T-helper 2 cell treated with Interferon-gamma antibody and Interleukin-4, amounts not matched to agents 5 μg/mL and 100 μg/mL, for 36 hours (primary cell): Measurements from ENCODE around the gene BUB1B.
"Not testable (repeated sequence)": the region's sequence is repeated elsewhere in the genome, so short reads cannot be mapped to it uniquely, and the experiment has no call there.

Experiments used
- DNase-seq: peaks from one replicate; pipeline ENCODE4 v3.0.0; 2021; ENCODE audit warnings: low spot score
- H3K27ac Mint-ChIP-seq: one replicate; pipeline ENCODE4 v1.8.0; 2021; ENCODE audit warnings: mild to moderate bottlenecking, mixed read lengths
- H3K27me3 Mint-ChIP-seq: one replicate; pipeline ENCODE4 v1.8.0; 2021; ENCODE audit warnings: low read depth, mixed read lengths
- H3K36me3 Mint-ChIP-seq: one replicate; pipeline ENCODE4 v1.8.0; 2021; ENCODE audit warnings: low read depth, mixed read lengths
- H3K4me1 Mint-ChIP-seq: one replicate; pipeline ENCODE4 v1.8.0; 2021; ENCODE audit warnings: low read depth, mixed read lengths
- H3K4me3 Mint-ChIP-seq: one replicate; pipeline ENCODE4 v1.8.0; 2022; ENCODE audit warnings: mild to moderate bottlenecking, moderate library complexity, mixed read lengths
- H3K9me3 Mint-ChIP-seq: one replicate; pipeline ENCODE4 v1.8.0; 2021; ENCODE audit warnings: mixed read lengths

BUB1B gene

DNA sequence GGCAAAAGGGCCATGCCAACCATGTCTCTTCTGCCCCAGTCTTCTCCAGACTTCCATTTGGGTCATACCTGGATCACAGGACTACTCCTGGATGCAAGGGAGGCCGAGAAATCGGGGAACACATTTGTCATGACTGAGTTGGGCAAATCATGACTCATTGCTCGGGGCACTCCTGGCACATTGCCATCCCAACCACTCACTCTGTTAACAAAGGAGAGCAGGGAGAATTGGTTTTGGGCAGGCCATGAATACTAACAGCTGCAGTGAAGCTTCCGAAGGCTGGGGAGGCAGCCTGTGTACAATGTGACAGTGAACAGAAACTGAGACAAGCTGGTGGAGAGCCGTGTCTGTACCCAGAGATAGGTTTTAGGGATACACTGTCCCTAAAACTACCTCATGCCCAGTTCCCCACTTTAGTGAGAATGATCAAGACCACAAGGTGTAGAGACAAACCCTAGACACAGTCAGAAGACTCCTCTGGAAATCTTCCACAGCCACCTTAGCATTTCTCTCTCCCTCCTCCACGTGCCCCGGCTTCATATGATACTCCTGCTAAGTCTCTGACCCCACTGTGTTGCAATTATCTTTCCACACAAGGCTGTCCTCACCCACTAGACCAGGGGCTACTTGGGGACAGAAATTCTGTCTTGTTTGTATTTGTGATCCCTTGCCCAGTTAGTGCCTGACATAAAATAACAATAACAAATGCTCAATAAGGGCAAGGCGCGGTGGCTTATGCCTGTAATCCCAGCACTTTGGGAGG, 10.5 kb upstream of the BUB1B start:
- no peaks in the 10 kb centered on the region for H3K36me3 Mint-ChIP-seq
- no peak overlapping the region for H3K27ac Mint-ChIP-seq
- peaks cover 8% of the 10 kb centered on the region for H3K27me3 Mint-ChIP-seq
- H3K4me3 Mint-ChIP-seq, result no peak overlapping the region
- no peaks in the 10 kb centered on the region for H3K4me1 Mint-ChIP-seq
- no peak for DNase-seq
- H3K9me3 Mint-ChIP-seq, result no peaks in the 10 kb centered on the region

DNA sequence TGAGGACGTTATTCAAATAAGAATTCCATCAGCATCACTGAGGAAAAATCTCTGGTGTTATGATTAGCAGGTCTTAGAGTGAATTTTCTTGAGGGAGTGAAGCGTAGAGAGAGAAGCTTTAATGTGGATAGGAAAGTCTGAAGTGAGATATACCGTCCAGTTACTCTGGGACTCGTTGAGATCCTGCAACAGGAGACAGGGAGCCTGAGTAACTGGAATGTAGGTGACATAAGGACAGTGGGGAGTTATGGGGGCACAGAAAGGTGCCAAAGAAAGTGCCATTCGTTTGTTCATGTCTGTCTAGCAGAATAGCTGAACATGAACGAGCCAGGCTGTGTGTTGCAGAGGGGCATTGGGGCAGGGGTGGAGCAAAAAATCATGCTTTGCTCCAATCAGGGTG, 9.4 kb upstream of the BUB1B start:
- DNase-seq, result no peak
- Mint-ChIP-seq H3K9me3 (no peaks in the 10 kb centered on the region), H3K4me3 (no peak overlapping the region), H3K27me3 (peaks cover 8% of the 10 kb centered on the region), H3K4me1 (no peaks in the 10 kb centered on the region), H3K27ac (no peak overlapping the region), H3K36me3 (no peaks in the 10 kb centered on the region)

DNA sequence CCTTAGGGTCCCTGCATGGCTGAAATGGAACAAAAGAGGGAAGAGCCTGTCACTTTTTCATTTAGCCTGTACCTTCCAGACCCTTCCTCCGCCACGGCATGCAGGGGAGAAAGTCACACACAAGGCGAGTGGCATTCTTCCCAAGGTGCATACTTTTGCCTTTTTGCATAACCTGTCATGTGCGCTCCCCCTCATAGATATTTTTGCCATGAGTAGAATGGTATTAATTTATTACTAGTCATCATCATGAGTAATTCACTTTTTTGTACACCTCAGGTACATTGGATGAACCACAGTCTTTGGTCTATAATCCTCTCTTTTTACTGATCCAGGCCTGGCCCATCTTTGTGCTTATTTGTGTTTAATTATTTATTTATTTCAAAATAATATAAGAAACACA, 8.9 kb upstream of the BUB1B start:
- peaks cover 8% of the 10 kb centered on the region for H3K27me3 Mint-ChIP-seq
- no peak for DNase-seq
- no peaks in the 10 kb centered on the region for H3K9me3 Mint-ChIP-seq
- H3K4me3 Mint-ChIP-seq, result no peak overlapping the region
- H3K4me1 Mint-ChIP-seq, result no peaks in the 10 kb centered on the region
- H3K36me3 Mint-ChIP-seq, result no peaks in the 10 kb centered on the region
- H3K27ac Mint-ChIP-seq, result no peak overlapping the region

DNA sequence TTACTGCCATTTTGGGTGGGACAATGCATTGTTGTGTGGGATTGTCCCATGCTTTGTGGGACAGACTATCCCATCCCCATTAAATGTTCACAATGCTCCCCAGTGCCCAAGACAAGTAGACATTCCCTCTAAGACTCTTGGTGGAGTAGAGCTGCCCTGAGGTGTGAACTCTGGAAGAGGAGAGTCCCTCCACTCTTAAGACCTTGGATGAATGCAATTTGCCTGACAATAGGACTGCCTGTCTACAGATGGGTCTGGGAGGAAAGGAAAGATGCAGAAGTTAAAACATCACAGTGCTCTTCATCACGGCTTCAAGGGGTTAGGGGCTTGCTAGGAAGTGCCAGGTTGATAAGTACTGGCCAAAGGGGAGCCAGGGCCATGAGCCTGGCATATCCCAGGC, 6.0 kb upstream of the BUB1B start:
- not testable (repeated sequence) for DNase-seq, H3K27me3 Mint-ChIP-seq, H3K36me3 Mint-ChIP-seq, H3K4me1 Mint-ChIP-seq, H3K9me3 Mint-ChIP-seq, H3K4me3 Mint-ChIP-seq
- peak overlapping the region; percentile 53 for H3K27ac Mint-ChIP-seq

DNA sequence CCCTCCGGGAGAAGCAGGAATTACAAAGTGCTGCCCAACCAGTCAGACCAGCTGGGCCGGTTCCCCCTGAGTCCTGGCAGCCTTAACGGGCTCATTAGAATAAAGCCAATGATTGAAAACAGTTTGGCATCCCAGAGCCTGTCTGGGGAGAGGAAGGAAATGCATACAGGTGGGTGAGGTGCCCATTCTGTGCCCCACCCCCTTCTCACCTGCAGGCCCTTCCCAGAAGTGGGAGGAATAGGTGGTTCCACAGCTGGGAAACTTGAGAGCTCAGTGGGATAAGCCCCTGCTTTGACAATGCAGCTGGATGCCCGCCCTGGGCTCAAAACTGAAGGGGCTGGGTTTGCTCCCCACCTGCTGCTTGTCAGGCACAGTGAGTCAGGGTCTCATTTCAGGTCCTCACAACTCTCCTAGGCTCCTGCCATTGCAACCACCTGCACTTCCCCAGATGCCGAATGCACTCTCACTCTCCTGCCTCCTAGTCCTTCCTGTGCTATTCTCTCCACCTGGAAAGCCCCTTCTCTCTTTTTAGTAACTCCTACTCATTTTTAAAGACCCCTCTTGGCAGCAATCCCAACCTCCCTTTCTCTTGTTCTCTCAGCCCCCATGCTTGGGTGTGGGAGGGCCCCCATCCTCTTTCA, 5.5 kb upstream of the BUB1B start:
- Mint-ChIP-seq H3K9me3 (no peaks in the 10 kb centered on the region), H3K27me3 (peaks cover 2% of the 10 kb centered on the region), H3K27ac (no peak overlapping the region), H3K4me3 (no peak overlapping the region), H3K36me3 (no peaks in the 10 kb centered on the region), H3K4me1 (no peaks in the 10 kb centered on the region)
- no peak for DNase-seq

DNA sequence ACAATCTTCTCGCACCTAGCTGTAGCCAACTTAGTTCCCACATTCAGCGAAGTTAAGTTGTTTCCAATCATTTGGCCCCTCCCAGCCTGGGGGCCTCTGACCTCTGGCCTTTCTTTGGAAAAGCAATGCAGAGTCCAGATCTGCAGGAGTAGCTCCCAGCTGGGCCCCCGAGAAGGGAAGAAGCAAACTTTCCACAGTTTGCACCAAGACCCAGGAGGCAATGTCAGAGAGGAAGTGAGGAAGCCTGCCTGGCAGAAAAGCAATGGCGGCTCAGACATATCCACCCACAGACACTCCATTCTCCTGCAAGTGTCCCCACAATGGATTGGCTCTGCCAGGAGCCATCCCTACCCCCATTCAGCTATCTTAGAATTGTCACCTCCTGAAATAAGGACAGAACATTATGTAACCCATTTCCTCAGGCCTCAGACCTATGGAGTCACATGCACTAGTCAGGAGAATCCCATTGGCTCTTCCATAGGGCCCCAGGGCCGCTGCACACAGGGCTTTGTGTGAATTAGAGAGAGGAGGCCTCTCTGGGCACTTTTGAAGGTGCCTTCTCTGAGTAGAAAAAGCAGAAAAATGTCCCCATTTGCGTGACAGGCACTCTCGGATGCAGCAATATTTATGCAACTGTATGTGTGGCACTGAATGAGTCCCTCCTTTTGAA, 3.0 kb upstream of the BUB1B start:
- no peak overlapping the region for H3K27ac Mint-ChIP-seq
- no peaks in the 10 kb centered on the region for H3K27me3 Mint-ChIP-seq
- DNase-seq, result no peak
- peaks cover 1% of the 10 kb centered on the region for H3K36me3 Mint-ChIP-seq
- H3K9me3 Mint-ChIP-seq, result no peaks in the 10 kb centered on the region
- H3K4me3 Mint-ChIP-seq, result no peak overlapping the region
- H3K4me1 Mint-ChIP-seq, result peaks cover 1% of the 10 kb centered on the region

DNA sequence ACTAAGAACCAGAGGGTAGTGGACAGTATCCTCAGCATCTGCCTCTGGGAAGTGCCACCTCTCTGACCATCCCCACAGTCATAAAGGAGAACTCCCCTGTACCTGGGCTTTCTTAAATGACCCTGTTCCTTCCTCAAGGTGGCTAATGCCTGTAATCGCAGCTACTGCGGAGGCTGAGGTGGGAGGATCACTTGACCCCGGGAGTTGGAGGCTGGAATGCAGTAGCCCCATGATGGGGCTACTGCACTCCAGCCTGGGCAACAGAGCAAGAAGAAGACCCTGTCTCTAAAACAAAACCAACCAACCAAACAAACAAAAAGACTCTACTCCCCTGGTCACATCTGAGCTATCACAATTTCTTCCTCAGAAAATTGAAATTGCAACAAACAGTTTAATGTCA, 848 bp upstream of the BUB1B start:
- no peak for DNase-seq
- H3K4me3 Mint-ChIP-seq, result no peak overlapping the region
- peaks cover 14% of the 10 kb centered on the region for H3K36me3 Mint-ChIP-seq
- no peak overlapping the region for H3K27ac Mint-ChIP-seq
- no peaks in the 10 kb centered on the region for H3K27me3 Mint-ChIP-seq
- H3K9me3 Mint-ChIP-seq, result no peaks in the 10 kb centered on the region
- peaks cover 9% of the 10 kb centered on the region for H3K4me1 Mint-ChIP-seq

DNA sequence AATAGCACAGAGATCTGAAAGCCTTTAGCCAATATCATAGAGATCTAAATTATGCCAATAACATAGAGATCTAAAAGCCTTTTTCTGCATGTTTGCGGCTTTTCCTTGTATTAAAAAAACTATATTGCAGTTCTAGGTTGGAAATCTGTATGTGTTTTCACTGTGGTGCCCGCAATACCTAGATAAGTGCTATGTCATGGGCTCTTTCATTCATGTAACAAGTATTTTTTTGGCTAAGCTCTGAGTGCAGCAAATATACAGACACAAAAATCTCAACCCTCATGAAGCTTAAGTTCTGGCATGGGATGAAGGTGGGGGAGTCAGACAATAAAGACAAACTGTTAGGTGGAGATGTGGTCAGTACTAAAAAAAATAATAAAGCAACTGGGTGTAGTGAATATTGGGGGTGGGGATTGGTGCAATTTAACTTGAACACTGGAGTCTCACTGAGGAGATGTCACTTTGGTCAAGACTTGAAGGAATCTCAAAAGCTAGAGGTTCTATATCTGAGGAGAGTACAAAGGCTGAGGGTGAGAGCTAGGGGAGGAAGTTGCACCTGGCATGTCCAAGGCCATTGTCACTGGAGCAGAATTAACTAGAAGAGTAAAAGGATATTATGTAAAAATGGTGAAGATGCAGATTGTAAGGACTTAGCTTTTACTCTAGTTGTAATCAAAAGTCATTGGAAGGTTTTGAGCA, 973 bp downstream of the BUB1B start:
- DNase-seq, result no peak
- Mint-ChIP-seq H3K4me3 (no peak overlapping the region), H3K9me3 (no peaks in the 10 kb centered on the region), H3K27ac (no peak overlapping the region), H3K27me3 (no peaks in the 10 kb centered on the region), H3K36me3 (peaks cover 27% of the 10 kb centered on the region), H3K4me1 (peaks cover 11% of the 10 kb centered on the region)

DNA sequence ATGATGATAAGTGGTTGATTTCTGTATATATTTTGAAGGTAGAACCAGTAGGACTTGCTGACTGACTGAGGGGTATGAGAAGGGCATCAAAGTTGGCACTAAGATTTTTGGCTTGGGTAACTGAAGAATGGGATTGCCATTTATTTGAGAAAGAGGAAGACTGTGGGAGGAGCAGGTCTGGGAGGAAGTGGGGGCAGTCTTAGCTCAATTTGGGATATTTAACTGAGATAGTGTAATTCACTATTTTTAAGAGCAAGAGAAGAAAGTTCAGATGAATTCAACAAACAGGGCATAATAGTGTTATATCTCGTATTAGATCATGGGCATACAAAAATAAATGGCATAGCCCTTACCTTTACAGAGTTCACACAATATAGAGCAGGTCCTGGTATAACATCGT, 1.7 kb downstream of the BUB1B start:
- peaks cover 30% of the 10 kb centered on the region for H3K36me3 Mint-ChIP-seq
- no peak overlapping the region for H3K27ac Mint-ChIP-seq
- H3K4me3 Mint-ChIP-seq, result no peak overlapping the region
- H3K4me1 Mint-ChIP-seq, result peaks cover 11% of the 10 kb centered on the region
- no peaks in the 10 kb centered on the region for H3K27me3 Mint-ChIP-seq
- DNase-seq, result no peak
- no peaks in the 10 kb centered on the region for H3K9me3 Mint-ChIP-seq

DNA sequence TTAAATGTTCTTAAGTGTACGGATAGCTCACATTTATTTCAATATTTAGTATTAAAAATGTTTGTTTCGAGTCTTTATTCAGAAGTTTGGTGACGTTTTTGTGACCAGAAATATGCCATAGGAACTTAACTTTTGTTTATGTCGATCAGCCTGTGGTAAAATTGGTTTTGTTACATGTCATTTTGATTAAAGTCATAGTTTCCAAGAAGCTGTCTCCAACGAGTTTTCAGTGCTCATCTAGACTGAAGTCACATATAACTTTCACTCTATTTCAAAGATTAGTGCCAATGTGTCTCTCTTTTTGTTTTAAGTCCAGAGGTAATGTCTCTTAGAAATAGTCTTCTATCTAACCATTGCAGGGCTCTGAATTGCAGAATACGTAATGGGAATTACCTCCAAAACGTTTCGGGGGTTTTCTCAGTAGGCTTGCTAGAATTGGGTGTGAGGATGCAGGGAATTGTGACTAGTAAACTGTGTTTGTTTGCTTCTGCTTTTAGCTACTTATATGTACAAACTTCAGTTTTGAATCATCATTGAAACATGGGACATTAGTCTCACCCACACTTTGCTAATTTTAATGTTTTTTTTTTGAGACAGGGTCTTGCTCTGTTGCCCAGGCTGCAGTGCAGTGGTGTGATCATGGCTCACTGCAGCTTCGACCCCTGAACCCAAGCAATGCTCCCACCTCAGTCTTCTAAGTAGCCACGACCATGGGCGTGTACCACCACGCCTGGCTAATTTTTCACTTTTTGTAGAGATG, 3.0 kb downstream of the BUB1B start:
- Mint-ChIP-seq H3K4me1 (peaks cover 16% of the 10 kb centered on the region), H3K27ac (peak overlapping the region; percentile 73), H3K36me3 (peaks cover 43% of the 10 kb centered on the region), H3K27me3 (no peaks in the 10 kb centered on the region), H3K4me3 (peak overlapping the region; percentile 52), H3K9me3 (no peaks in the 10 kb centered on the region)
- DNase-seq, result no peak

DNA sequence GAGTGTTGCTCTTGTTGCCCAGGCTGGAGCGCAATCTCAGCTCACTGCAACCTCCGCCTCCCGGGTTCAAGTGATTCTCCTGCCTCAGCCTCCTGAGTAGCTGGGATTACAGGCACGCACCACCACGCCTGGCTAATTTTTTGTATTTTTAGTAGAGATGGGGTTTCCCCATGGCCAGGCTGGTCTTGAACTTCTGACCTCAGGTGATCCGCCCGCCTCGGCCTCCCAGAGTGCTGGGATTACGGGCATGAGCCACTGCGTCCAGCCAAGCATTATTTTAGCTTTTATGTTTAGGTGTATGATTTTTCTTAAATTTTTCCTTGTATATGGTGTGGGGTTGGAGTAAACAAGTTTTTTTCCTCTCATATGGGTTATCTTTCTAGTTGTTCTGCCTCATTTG, 6.5 kb downstream of the BUB1B start:
- DNase-seq, H3K4me3 Mint-ChIP-seq, H3K27ac Mint-ChIP-seq, H3K27me3 Mint-ChIP-seq, H3K9me3 Mint-ChIP-seq: not testable (repeated sequence)
- Mint-ChIP-seq H3K4me1 (peaks cover 18% of the 10 kb centered on the region), H3K36me3 (peaks cover 63% of the 10 kb centered on the region)

DNA sequence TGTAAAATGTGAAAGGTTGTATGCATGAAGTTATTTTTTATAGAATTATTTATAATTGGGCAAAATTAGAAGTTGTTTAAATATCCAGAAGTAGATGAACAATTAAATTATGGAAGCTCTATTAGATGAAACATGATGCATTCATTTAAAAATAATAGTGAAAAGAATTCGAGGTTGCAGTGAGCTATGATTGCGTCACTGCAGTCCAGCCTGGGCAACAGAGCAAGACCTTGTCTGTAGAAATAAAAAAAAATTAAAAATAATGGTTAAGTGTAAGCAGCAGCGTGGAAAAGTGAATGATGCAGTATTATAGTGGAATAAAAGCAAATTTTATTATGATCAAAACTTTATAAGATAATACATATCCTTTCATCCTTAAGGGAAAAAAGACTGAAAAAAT, 14.3 kb downstream of the BUB1B start:
- peaks cover 58% of the 10 kb centered on the region for H3K36me3 Mint-ChIP-seq
- peaks cover 31% of the 10 kb centered on the region for H3K4me1 Mint-ChIP-seq
- H3K4me3 Mint-ChIP-seq, result no peak overlapping the region
- H3K9me3 Mint-ChIP-seq, result no peaks in the 10 kb centered on the region
- H3K27ac Mint-ChIP-seq, result no peak overlapping the region
- no peak for DNase-seq
- H3K27me3 Mint-ChIP-seq, result no peaks in the 10 kb centered on the region

DNA sequence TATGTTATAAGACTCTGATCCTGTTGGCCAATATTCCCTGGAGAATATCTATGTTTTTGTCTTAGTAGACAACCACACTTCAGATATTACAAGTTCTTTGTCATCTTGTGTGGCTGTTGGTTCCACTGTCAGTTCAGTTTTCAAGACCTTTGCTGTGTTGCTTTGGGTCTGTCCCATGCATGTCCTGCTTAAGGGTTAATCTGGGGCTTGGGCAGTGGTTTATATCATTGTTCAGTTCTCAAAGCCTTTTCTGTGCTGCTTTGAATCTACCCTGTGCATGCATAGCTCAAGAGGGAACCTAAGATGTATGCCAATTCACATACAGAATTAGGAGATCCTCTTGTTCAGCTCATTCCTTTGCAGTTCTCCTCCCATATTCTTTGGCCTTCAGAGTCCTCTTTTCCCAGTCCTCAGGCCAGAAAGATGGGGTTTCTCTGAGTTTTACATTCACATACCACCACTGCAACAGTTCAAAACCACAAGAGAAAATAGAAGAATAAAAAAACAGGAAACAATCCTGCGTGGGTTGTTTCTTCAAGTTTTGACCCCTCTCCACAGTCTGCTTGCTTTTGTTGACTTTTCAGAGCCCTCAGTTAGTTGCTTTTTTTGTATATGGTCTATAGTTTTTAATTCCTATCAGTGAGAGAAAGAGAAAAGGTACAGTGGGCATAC, 21.6 kb downstream of the BUB1B start:
- peaks cover 63% of the 10 kb centered on the region for H3K36me3 Mint-ChIP-seq
- H3K4me1 Mint-ChIP-seq, result peaks cover 47% of the 10 kb centered on the region
- H3K9me3 Mint-ChIP-seq, result no peaks in the 10 kb centered on the region
- peak overlapping the region; percentile 55 for H3K4me3 Mint-ChIP-seq
- peak overlapping the region; percentile 85 for H3K27ac Mint-ChIP-seq
- DNase-seq, result no peak
- no peaks in the 10 kb centered on the region for H3K27me3 Mint-ChIP-seq
